ENCODE measurements around the gene GNAQ.

Gene GNAQ

DNA sequence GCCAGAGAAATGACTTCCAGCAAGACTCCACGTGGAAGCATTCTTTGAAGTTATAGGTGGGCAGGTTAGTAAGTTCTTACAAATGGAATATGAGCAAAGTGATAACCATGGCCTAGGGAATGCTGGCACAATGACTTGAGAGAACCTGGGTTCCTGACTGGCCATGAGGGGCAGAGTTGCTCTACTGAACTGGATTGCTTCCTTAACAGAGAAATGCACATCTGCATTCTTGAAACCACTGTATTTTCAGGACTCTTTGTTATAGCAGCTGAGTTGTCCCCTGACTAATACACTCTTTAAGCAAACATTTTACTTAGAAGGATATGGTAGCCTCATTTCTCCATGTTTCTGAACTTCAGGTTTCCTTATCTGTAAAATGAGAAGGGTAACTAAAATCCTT lies 275.2 kb downstream of the GNAQ start:
- peaks cover 5% of the 10 kb centered on the region for H3K4me1 ChIP-seq (ENCODE audit: control insufficient read depth, insufficient read depth, low read length)
- H3K9me3 ChIP-seq (ENCODE audit: control insufficient read depth in 2 of 2, low read length in 2 of 2), result no peaks in the 10 kb centered on the region
- no peaks in the 10 kb centered on the region for H3K27me3 ChIP-seq (ENCODE audit: control insufficient read depth in 1 of 2, insufficient read depth in 2 of 2, low read length in 2 of 2)
- H3K4me3 ChIP-seq (ENCODE audit: low read length in 2 of 2), result no peak overlapping the region
- H3K36me3 ChIP-seq (ENCODE audit: control insufficient read depth in 2 of 2, insufficient read depth in 2 of 2, low read length in 2 of 2), result no peaks in the 10 kb centered on the region
- H3K9ac ChIP-seq (ENCODE audit: low read length in 2 of 2), result no peak overlapping the region
- no peak overlapping the region for H3K27ac ChIP-seq (ENCODE audit: low read length)

DNA sequence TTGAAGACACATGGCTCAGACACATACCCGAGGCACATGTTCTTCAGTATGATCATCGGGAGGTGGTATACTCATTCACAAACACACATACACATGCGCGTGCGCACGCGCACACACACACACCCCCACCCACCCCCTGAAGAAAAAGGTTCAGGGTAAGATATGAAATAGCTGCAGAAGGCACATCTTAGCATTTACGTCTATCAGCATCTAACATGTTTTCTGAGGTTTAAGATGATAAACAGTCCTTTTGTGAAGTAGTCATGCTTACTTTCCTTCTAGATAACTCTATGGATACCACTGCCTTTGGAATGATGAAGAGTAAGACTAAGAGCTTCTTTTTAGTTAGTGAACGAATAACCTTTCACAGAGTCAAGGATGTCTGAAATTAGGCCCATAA lies 278.4 kb downstream of the GNAQ start:
- H3K9me3 ChIP-seq (ENCODE audit: control insufficient read depth in 2 of 2, low read length in 2 of 2), result no peaks in the 10 kb centered on the region
- no peak overlapping the region for H3K4me3 ChIP-seq (ENCODE audit: low read length in 2 of 2)
- H3K27ac ChIP-seq (ENCODE audit: low read length), result no peak overlapping the region
- no peaks in the 10 kb centered on the region for H3K36me3 ChIP-seq (ENCODE audit: control insufficient read depth in 2 of 2, insufficient read depth in 2 of 2, low read length in 2 of 2)
- H3K4me1 ChIP-seq (ENCODE audit: control insufficient read depth, insufficient read depth, low read length), result peaks cover 7% of the 10 kb centered on the region
- H3K9ac ChIP-seq (ENCODE audit: low read length in 2 of 2), result no peak overlapping the region
- no peaks in the 10 kb centered on the region for H3K27me3 ChIP-seq (ENCODE audit: control insufficient read depth in 1 of 2, insufficient read depth in 2 of 2, low read length in 2 of 2)

DNA sequence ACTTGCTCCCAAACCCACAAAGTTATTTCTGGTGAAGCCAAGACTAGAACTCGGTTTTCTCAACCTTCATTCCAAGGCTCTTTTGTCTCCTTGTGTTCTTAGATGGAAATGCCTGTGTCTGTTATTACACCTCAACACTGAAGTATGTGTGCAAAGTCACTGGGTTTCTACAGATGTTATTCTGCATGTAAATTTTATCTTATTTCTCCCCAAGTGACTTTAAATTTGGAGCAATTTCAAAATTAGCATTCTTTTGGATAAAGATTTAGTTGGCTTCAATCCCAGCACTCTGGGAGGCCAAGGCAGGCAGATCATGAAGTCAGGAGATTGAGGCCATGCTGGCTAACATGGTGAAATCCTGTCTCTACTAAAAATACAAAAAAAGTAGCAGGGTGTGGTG lies 279.1 kb downstream of the GNAQ start:
- no peak overlapping the region for H3K4me3 ChIP-seq (ENCODE audit: low read length in 2 of 2)
- H3K27ac ChIP-seq (ENCODE audit: low read length), result no peak overlapping the region
- no peaks in the 10 kb centered on the region for H3K9me3 ChIP-seq (ENCODE audit: control insufficient read depth in 2 of 2, low read length in 2 of 2)
- H3K4me1 ChIP-seq (ENCODE audit: control insufficient read depth, insufficient read depth, low read length), result peaks cover 7% of the 10 kb centered on the region
- no peaks in the 10 kb centered on the region for H3K36me3 ChIP-seq (ENCODE audit: control insufficient read depth in 2 of 2, insufficient read depth in 2 of 2, low read length in 2 of 2)
- H3K27me3 ChIP-seq (ENCODE audit: control insufficient read depth in 1 of 2, insufficient read depth in 2 of 2, low read length in 2 of 2), result no peaks in the 10 kb centered on the region
- no peak overlapping the region for H3K9ac ChIP-seq (ENCODE audit: low read length in 2 of 2)

DNA sequence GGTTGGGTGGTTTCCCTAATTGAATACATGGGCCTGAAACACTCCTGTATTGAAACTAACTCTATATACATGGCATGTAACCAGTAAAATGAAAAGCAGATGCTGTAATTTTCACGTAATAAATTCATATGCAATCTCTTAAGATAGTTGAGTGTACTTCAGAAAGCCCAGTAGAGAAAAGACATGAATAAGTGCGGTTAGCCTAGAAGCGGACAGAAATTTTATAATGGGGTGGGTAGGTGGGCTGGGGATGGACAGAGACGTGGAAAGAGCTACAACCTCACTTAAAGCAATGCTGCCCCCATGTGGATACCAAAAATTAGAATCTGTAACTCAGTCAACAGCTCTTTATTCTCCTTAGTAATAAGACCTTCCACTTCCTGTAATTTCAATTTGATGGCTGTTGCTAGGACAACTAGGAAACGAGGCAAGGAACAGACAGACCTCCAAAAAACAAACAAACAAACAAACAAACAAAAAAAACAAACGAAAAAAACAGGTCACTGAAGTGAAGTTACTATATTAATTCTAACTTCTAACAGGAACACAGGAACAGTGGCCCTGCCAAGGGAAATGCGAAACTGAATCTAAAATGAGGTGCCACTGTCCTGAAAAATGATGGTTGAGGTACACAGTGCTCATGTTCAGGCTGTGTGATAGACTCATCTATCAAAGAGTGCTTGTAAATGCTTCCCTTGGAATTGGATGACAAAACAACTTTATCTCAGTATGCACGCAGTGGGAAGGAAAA lies 280.1 kb downstream of the GNAQ start:
- peaks cover 7% of the 10 kb centered on the region for H3K4me1 ChIP-seq (ENCODE audit: control insufficient read depth, insufficient read depth, low read length)
- no peak overlapping the region for H3K4me3 ChIP-seq (ENCODE audit: low read length in 2 of 2)
- H3K27ac ChIP-seq (ENCODE audit: low read length), result peak overlapping the region; percentile 50

DNA sequence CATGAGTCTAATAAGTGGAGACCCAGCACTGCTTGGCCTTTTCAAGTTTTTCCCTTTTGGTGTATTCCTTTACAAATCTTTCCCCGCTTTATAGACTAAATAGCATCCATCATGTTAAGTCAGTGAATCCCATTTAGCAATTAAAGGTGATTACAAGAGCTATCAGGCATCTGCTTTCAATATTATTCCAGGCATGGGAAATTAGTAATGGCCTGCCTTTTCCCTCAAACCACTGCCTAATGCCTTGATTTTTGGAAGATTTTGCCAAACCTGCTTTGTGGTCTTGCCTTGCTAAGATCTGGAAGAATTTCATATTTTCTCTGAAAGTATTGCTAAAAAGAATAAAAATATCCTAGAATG lies 280.6 kb downstream of the GNAQ start:
- peaks cover 7% of the 10 kb centered on the region for H3K4me1 ChIP-seq (ENCODE audit: control insufficient read depth, insufficient read depth, low read length)

More for the DNA sequence above, 280.1 kb downstream of the GNAQ start:
- Histone ChIP-seq H3K9ac (ENCODE audit: low read length in 2 of 2) (no peak overlapping the region), H3K27me3 (ENCODE audit: control insufficient read depth in 1 of 2, insufficient read depth in 2 of 2, low read length in 2 of 2) (no peaks in the 10 kb centered on the region), H3K36me3 (ENCODE audit: control insufficient read depth in 2 of 2, insufficient read depth in 2 of 2, low read length in 2 of 2) (no peaks in the 10 kb centered on the region), H3K9me3 (ENCODE audit: control insufficient read depth in 2 of 2, low read length in 2 of 2) (no peaks in the 10 kb centered on the region)

DNA sequence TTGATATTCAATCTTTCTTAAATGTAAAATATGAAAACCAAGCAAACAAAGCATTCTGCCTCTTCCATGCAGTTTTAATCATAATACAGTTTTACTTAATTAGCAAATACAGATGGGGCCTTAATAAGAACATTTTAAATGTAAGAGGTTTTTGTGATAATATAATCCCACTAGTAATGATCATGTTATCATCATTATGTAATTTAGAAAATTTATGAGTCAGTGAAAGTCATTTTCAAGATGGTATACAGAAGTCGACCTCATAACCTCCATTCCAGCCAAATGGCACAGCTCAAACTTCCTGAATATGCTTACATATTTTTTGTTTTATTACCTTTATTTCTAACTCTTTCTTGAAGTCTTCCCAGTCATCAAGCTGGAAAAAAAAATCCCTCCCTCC lies 281.3 kb downstream of the GNAQ start:
- no peak overlapping the region for H3K4me3 ChIP-seq (ENCODE audit: low read length in 2 of 2)
- peaks cover 7% of the 10 kb centered on the region for H3K4me1 ChIP-seq (ENCODE audit: control insufficient read depth, insufficient read depth, low read length)
- no peak overlapping the region for H3K9ac ChIP-seq (ENCODE audit: low read length in 2 of 2)
- H3K27me3 ChIP-seq (ENCODE audit: control insufficient read depth in 1 of 2, insufficient read depth in 2 of 2, low read length in 2 of 2), result no peaks in the 10 kb centered on the region
- H3K27ac ChIP-seq (ENCODE audit: low read length), result no peak overlapping the region
- H3K36me3 ChIP-seq (ENCODE audit: control insufficient read depth in 2 of 2, insufficient read depth in 2 of 2, low read length in 2 of 2), result no peaks in the 10 kb centered on the region
- H3K9me3 ChIP-seq (ENCODE audit: control insufficient read depth in 2 of 2, low read length in 2 of 2), result no peaks in the 10 kb centered on the region

More for the DNA sequence above, 280.6 kb downstream of the GNAQ start:
- no peaks in the 10 kb centered on the region for H3K36me3 ChIP-seq (ENCODE audit: control insufficient read depth in 2 of 2, insufficient read depth in 2 of 2, low read length in 2 of 2)
- no peaks in the 10 kb centered on the region for H3K27me3 ChIP-seq (ENCODE audit: control insufficient read depth in 1 of 2, insufficient read depth in 2 of 2, low read length in 2 of 2)
- no peaks in the 10 kb centered on the region for H3K9me3 ChIP-seq (ENCODE audit: control insufficient read depth in 2 of 2, low read length in 2 of 2)
- H3K4me3 ChIP-seq (ENCODE audit: low read length in 2 of 2), result no peak overlapping the region
- H3K9ac ChIP-seq (ENCODE audit: low read length in 2 of 2), result no peak overlapping the region
- no peak overlapping the region for H3K27ac ChIP-seq (ENCODE audit: low read length)

DNA sequence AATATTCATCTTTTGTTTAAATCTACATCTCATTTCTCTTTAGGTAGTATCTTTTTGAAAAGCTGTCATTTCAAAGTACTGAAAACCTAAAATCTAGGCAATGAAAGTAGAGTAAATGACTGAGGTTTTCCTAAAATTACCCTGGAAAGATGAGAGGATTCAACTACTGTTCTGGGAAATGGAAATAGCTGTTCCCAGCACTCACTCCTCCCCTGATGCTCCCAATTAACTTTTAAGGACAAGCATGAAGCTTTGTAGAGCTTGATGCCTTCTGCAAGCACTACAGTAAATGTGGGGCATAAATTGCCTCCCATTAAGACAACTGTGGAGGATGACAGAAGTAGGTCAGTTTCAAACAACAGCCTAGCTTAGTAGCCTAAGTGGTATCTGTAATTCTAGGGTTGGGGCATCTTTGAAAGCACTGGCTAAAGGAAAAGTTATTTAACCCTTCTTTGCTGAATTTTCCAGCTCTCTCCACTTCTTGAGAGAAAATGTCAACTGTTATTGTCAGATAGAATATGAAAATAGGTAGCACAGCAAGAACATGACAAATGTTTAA lies 283.3 kb downstream of the GNAQ start:
- Histone ChIP-seq H3K36me3 (ENCODE audit: control insufficient read depth in 2 of 2, insufficient read depth in 2 of 2, low read length in 2 of 2) (no peaks in the 10 kb centered on the region), H3K4me3 (ENCODE audit: low read length in 2 of 2) (no peak overlapping the region), H3K9ac (ENCODE audit: low read length in 2 of 2) (no peak overlapping the region), H3K9me3 (ENCODE audit: control insufficient read depth in 2 of 2, low read length in 2 of 2) (no peaks in the 10 kb centered on the region), H3K27ac (ENCODE audit: low read length) (peak overlapping the region; percentile 12), H3K4me1 (ENCODE audit: control insufficient read depth, insufficient read depth, low read length) (peaks cover 20% of the 10 kb centered on the region), H3K27me3 (ENCODE audit: control insufficient read depth in 1 of 2, insufficient read depth in 2 of 2, low read length in 2 of 2) (no peaks in the 10 kb centered on the region)

DNA sequence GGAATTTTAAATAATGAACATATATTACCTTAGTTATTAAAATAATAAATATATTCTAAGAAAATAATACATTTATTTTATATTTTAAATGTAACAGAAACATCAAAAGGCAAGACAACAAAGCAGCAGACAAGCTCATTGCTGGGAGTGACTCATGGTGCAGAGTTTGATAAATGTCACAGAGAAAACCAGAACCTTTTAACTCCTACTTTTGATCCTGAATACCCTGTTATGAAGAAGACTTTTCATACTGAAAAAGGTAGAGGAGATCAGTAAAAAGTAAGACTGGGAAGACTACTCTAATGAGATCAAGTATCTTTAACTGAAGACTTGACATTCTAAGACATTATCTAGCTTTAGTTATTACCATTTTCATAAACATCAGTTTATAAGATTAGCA lies 284.4 kb downstream of the GNAQ start:
- Histone ChIP-seq H3K4me3 (ENCODE audit: low read length in 2 of 2) (no peak overlapping the region), H3K4me1 (ENCODE audit: control insufficient read depth, insufficient read depth, low read length) (peaks cover 20% of the 10 kb centered on the region), H3K9ac (ENCODE audit: low read length in 2 of 2) (no peak overlapping the region), H3K9me3 (ENCODE audit: control insufficient read depth in 2 of 2, low read length in 2 of 2) (no peaks in the 10 kb centered on the region), H3K36me3 (ENCODE audit: control insufficient read depth in 2 of 2, insufficient read depth in 2 of 2, low read length in 2 of 2) (no peaks in the 10 kb centered on the region), H3K27me3 (ENCODE audit: control insufficient read depth in 1 of 2, insufficient read depth in 2 of 2, low read length in 2 of 2) (no peaks in the 10 kb centered on the region), H3K27ac (ENCODE audit: low read length) (no peak overlapping the region)

DNA sequence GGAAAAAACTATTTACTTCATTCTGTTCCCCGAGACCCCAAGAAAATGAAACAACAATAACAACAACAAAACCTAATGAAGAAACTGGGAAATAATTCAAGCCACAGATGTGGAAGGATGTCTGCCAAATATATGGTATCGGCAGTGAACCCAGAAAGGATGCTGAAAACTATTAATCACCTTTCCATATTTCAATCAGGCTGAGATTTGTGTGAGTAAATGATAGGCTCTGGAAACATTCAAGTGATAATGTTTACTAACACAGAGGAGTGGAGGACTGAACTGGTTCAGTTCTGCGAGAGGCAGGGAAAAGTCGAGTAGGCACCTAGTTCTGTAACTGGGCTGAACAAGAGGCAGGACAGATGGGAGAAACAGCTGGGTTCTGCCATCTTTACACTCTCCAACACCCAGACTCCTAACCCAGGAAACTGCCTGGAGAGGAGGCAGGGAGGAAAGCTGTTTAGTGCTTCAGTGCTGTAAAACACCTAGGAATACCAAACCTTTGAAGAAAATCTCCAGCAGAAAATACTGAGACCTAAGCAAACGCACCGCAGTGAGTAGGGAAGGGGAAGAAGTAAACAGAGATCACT lies 286.7 kb downstream of the GNAQ start:
- Histone ChIP-seq H3K36me3 (ENCODE audit: control insufficient read depth in 2 of 2, insufficient read depth in 2 of 2, low read length in 2 of 2) (no peaks in the 10 kb centered on the region), H3K4me3 (ENCODE audit: low read length in 2 of 2) (no peak overlapping the region), H3K27ac (ENCODE audit: low read length) (no peak overlapping the region), H3K9ac (ENCODE audit: low read length in 2 of 2) (no peak overlapping the region), H3K4me1 (ENCODE audit: control insufficient read depth, insufficient read depth, low read length) (peaks cover 14% of the 10 kb centered on the region), H3K27me3 (ENCODE audit: control insufficient read depth in 1 of 2, insufficient read depth in 2 of 2, low read length in 2 of 2) (no peaks in the 10 kb centered on the region), H3K9me3 (ENCODE audit: control insufficient read depth in 2 of 2, low read length in 2 of 2) (no peaks in the 10 kb centered on the region)

DNA sequence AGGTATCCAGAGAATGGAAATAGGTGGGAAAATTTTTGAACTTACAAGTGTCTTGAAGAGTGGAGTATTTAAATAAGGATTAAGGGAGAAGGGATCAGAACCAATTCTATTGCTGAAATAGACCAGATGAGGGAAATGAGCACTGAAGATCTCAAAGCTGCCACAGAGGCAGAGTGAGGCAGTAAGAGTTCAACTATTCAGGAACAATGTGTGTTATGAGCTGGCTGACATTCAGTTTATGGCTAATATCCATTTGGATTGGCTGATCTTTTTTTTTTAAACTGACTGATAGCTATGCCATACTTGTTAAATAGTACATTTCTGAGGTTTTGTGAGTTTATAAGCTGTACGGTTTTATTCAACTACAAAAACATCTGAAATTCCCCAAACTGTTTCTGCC lies 288.2 kb downstream of the GNAQ start:
- H3K27ac ChIP-seq (ENCODE audit: low read length), result no peak overlapping the region

DNA sequence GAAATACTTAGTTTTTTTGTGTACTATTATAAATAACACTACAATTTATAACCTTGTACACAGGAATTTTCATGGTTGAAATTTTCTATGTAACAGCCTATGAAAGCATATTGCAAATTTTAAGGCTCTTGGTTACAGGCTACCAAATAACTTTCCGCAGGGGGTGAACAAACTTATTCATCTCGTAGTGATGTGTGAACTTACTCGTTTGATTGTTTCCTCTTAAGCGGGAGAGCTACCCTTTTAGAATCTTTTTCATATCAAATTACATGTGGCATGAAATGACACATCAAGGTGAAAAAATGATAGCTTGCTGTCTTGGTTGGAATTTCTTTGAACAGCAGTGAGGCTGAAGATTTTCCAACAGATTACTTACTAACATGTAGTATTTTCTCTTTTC lies 292.7 kb downstream of the GNAQ start:
- no peak overlapping the region for H3K9ac ChIP-seq (ENCODE audit: low read length in 2 of 2)
- H3K27ac ChIP-seq (ENCODE audit: low read length), result no peak overlapping the region
- H3K27me3 ChIP-seq (ENCODE audit: control insufficient read depth in 1 of 2, insufficient read depth in 2 of 2, low read length in 2 of 2), result no peaks in the 10 kb centered on the region
- H3K4me3 ChIP-seq (ENCODE audit: low read length in 2 of 2), result no peak overlapping the region
- H3K9me3 ChIP-seq (ENCODE audit: control insufficient read depth in 2 of 2, low read length in 2 of 2), result no peaks in the 10 kb centered on the region
- peaks cover 5% of the 10 kb centered on the region for H3K4me1 ChIP-seq (ENCODE audit: control insufficient read depth, insufficient read depth, low read length)
- H3K36me3 ChIP-seq (ENCODE audit: control insufficient read depth in 2 of 2, insufficient read depth in 2 of 2, low read length in 2 of 2), result no peaks in the 10 kb centered on the region

More for the DNA sequence above, 288.2 kb downstream of the GNAQ start:
- no peaks in the 10 kb centered on the region for H3K36me3 ChIP-seq (ENCODE audit: control insufficient read depth in 2 of 2, insufficient read depth in 2 of 2, low read length in 2 of 2)
- no peaks in the 10 kb centered on the region for H3K27me3 ChIP-seq (ENCODE audit: control insufficient read depth in 1 of 2, insufficient read depth in 2 of 2, low read length in 2 of 2)
- H3K9ac ChIP-seq (ENCODE audit: low read length in 2 of 2), result no peak overlapping the region
- H3K9me3 ChIP-seq (ENCODE audit: control insufficient read depth in 2 of 2, low read length in 2 of 2), result no peaks in the 10 kb centered on the region
- H3K4me3 ChIP-seq (ENCODE audit: low read length in 2 of 2), result no peak overlapping the region
- peaks cover 14% of the 10 kb centered on the region for H3K4me1 ChIP-seq (ENCODE audit: control insufficient read depth, insufficient read depth, low read length)
